A673 (cell line): ENCODE data around the gene TAAR9.

ENCODE experiments used
- CTCF ChIP-seq: fragments of 300-800, 200-600 bp; sonication (generic); conservative IDR thresholded peaks from 2 replicates; pipeline ENCODE4 v1.5.1; 2017; ENCODE audit warnings: low read depth, mild to moderate bottlenecking, antibody characterized with exemption, low read length, moderate library complexity, mixed read lengths
- EZH2 ChIP-seq: fragments of 200-600 bp; sonication (generic); IDR thresholded peaks from 2 replicates; pipeline ENCODE4 v1.6.1; 2017; ENCODE audit warnings: borderline replicate concordance, low read depth, mild to moderate bottlenecking, mixed read lengths, antibody characterized with exemption, low read length; ENCODE audit not compliant: poor library complexity, severe bottlenecking

GRCh38 chr6:132537145-132537544 is 932 bp upstream of the TAAR9 start:
- TF ChIP-seq CTCF (no peak), EZH2 (no peak)
